ENCODE measurements around the gene LAYN.

DNA sequence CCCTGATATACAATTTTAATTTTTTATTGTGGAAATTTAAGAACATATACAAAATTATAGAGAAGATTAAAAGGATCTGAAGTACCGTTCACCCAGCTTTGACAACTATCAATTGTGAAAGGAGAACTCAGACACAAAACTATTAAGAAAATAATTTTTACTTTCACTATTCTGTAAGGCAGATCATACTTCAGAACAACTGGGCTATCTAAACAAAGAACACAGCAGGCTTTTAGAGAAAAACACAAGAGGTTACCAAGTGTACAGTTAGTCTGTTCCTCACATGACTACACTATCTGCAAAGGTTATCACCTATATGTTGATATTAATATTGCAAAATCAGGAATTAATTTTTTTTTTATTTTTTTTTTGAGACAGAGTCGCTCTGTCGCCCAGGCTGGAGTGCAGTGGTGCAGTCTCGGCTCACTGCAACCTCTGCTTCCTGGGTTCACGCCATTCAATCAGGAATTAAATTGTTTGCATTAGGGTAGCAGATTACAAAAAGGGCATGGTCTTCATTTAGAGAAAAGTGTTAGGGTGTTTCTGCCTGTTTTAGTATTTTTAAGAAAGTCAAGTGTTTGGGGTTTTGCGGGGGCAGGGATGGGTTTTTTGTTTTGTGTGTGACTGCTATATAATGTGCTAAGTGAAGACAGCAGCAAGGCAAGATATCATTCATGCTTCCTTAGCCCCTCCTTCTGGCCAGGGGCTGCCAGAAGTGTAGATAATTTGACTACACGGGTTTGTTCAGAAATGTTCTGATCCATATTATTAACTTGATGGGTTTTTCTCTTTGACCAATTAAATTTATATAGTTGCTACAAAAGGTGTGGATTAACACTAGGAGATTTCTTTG lies 34.1 kb downstream of the LAYN start:
- TF ChIP-seq POLR2A (IDR thresholded peaks at IDR 0.05), result no peak
- TF ChIP-seq CTCF (IDR thresholded peaks at IDR 0.05), result no peak
